PC-9 (cell line): ENCODE measurements around the gene NPHP4.

Source experiments
- EZH2 ChIP-seq: fragments of 200-600 bp; sonication (generic); IDR thresholded peaks from 2 replicates; pipeline ENCODE4 v1.8.0; 2017; ENCODE audit warnings: antibody characterized with exemption, low read depth
- TF ChIP-seq, protein P1 (sequence below): fragments of 200-600 bp; sonication (generic); conservative IDR thresholded peaks from 2 replicates; pipeline ENCODE4 v1.6.1; 2017; ENCODE audit warnings: mixed run types, antibody characterized with exemption, mild to moderate bottlenecking, moderate library complexity

DNA sequence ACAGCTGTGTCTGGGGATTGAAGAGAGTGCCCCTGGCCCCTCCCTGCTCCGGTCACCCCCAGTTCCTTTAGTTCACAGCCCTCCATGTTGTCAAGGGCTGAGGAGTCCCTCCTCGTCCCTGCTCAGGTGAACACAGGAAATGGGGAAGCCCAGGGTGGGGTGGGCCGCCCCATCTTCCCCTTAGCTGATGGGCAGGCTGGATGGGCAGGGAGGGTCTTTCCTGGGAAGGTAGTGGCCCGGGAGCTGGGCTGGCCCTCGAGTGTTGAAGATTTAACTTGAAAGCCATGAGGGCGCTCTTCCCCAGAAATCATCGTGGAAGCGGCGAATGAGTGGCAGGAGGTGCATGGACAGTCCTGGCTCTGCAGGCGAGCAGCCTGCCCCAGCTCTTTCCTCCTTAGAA is 18.3 kb upstream of the NPHP4 start:
- TF ChIP-seq, protein P1, sequence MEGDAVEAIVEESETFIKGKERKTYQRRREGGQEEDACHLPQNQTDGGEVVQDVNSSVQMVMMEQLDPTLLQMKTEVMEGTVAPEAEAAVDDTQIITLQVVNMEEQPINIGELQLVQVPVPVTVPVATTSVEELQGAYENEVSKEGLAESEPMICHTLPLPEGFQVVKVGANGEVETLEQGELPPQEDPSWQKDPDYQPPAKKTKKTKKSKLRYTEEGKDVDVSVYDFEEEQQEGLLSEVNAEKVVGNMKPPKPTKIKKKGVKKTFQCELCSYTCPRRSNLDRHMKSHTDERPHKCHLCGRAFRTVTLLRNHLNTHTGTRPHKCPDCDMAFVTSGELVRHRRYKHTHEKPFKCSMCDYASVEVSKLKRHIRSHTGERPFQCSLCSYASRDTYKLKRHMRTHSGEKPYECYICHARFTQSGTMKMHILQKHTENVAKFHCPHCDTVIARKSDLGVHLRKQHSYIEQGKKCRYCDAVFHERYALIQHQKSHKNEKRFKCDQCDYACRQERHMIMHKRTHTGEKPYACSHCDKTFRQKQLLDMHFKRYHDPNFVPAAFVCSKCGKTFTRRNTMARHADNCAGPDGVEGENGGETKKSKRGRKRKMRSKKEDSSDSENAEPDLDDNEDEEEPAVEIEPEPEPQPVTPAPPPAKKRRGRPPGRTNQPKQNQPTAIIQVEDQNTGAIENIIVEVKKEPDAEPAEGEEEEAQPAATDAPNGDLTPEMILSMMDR: no peak
- no peak for TF ChIP-seq EZH2
